Neural cell (in vitro differentiated cells): ENCODE results near the gene AKT3.

Experiments
- CTCF ChIP-seq: fragments of 450-650 bp; IDR thresholded peaks from 2 replicates; pipeline ENCODE4 v1.5.1; 2014; ENCODE audit warnings: antibody characterized with exemption, mild to moderate bottlenecking, moderate library complexity; ENCODE audit not compliant: poor library complexity, severe bottlenecking
- EP300 ChIP-seq: fragments of 450-650 bp; conservative IDR thresholded peaks from 2 replicates; pipeline ENCODE4 v1.6.1; 2014; ENCODE audit warnings: antibody characterized with exemption, mild to moderate bottlenecking, moderate library complexity; ENCODE audit not compliant: poor library complexity, severe bottlenecking
- EZH2 ChIP-seq: fragments of 200-600, 300-800 bp; shearing (Covaris generic), sonication (generic); IDR thresholded peaks from 2 replicates; pipeline ENCODE4 v1.6.1; 2014; ENCODE audit warnings: antibody characterized with exemption, low read length, borderline replicate concordance, mild to moderate bottlenecking; ENCODE audit not compliant: insufficient read depth, poor library complexity, severe bottlenecking
- MXI1 ChIP-seq: fragments of 450-650 bp; conservative IDR thresholded peaks from 2 replicates; pipeline ENCODE4 v1.6.1; 2014; ENCODE audit warnings: antibody characterized with exemption, mild to moderate bottlenecking; ENCODE audit not compliant: poor library complexity, severe bottlenecking
- POLR2AphosphoS5 ChIP-seq: IDR thresholded peaks from 2 replicates; pipeline ENCODE4 v1.6.1; 2012
- RAD21 ChIP-seq: fragments of 450-650 bp; conservative IDR thresholded peaks from 2 replicates; pipeline ENCODE4 v1.6.1; 2014; ENCODE audit warnings: antibody characterized with exemption, mild to moderate bottlenecking, moderate library complexity
- REST ChIP-seq: IDR thresholded peaks from 2 replicates; pipeline ENCODE4 v1.6.1; 2012; ENCODE audit warnings: borderline replicate concordance
- SMC3 ChIP-seq: fragments of 450-650 bp; conservative IDR thresholded peaks from 2 replicates; pipeline ENCODE4 v1.6.1; 2014; ENCODE audit warnings: antibody characterized with exemption, mild to moderate bottlenecking, moderate library complexity; ENCODE audit not compliant: poor library complexity
- TAF1 ChIP-seq: IDR thresholded peaks from 2 replicates; pipeline ENCODE4 v1.6.1; 2012; ENCODE audit warnings: low read depth

GRCh38 chr1:243645281-243645680, 204.8 kb downstream of the AKT3 start:
- TF ChIP-seq MXI1 (no peak), POLR2AphosphoS5 (no peak), TAF1 (no peak), CTCF (no peak), REST (no peak), SMC3 (no peak), RAD21 (no peak), EZH2 (no peak), EP300 (no peak)
